GM18907 (cell line): ENCODE results near the gene SPEG.
"Not testable (repeated sequence)": the region's sequence is repeated elsewhere in the genome, so short reads cannot be mapped to it uniquely, and the experiment has no call there.

Source experiments
- ATAC-seq: cut with Tn5 transposase; IDR thresholded peaks from one replicate; pipeline ENCODE4 v1.9.1; 2021; ENCODE audit warnings: mild to moderate bottlenecking, moderate library complexity; ENCODE audit not compliant: unreplicated experiment

SPEG gene

GRCh38 chr2:219404291-219404910 lies 30.2 kb upstream of the SPEG start:
- ATAC-seq, result no peak

DNA sequence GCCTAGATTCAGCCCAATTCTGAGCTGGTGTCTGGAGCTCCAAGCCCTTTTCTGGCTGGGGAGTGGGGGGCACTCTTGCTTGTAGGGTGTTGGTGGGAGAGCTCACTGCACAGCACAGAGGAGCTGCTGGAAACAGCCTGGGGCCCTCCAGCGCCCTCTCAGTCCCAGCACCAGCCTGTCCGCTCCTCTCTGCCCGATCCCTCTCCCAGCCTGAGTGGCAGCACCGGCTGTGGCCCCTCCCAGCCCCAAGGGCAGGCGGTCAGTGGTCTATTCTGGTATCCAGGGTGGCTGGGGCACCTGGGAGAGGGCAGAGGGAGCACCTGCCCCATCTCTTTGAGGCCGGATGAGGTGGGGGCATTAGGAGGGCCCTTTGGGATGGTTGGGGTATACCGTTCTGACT lies 29.7 kb upstream of the SPEG start:
- ATAC-seq, result no peak

- no peak for ATAC-seq
Observed at GRCh38 chr2:219405451-219405850, 29.2 kb upstream of the SPEG start.

- ATAC-seq, result no peak
Observed at GRCh38 chr2:219405958-219406860, 28.4 kb upstream of the SPEG start.

- no peak for ATAC-seq
Observed at GRCh38 chr2:219406861-219407230, 27.8 kb upstream of the SPEG start.

DNA sequence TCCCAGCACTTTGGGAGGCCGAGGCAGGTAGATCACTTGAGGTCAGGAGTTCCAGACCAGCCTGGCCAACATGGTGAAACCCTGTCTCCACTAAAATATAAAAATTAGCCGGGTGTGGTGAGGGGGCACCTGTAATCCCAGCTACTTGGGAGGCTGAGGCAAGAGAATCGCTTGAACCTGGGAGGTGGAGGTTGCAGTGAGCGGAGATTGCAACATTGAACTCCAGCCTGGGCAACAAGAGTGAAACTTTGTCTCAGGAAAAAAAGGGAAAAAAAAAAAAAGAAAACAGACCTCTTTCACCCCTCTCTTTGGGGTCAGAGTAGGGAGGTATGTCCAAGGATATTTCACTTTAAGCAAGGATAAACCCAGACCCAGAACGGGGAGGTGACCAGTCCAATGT lies 27.3 kb upstream of the SPEG start:
- not testable (repeated sequence) for ATAC-seq

DNA sequence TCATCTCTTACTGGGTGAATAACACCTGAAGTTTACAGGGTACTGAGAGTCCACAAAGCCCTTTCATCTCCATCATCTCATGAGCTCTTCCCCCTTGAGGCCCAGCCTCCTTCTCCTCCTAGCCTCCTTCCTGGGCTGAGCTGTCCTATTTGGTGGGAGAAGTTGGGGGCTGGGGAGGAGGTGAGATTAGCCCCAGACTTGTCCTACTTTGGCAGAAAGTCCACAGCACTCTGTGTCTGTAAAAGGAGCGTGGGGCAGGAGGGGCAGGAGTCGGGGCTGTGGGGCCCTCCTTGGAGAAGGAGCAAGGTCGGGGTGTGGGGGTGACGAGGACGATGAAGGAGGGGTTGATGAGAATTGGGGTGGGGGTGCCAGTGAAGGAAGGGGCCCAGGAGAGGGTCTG lies 26.4 kb upstream of the SPEG start:
- ATAC-seq, result no peak

DNA sequence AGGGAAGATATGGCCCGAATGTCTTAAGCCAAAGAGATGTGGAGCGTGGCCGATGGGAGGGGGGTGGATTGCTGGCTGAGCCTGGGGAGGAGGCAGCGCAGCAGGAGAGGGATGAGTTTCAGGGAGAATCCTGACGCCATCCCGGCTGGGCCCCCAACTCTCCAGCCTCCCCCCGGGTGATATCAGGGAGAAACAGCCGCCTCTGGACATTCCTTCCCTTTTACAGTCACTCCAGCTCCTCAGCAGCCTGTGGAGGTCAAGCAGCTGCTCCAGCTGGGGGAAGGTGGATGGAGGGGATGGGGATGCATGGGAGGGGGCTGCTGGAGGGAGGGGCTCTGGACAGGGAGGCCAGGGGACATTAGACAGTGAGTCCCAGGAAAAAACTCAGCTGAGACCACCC lies 26.0 kb upstream of the SPEG start:
- no peak for ATAC-seq

- ATAC-seq, result no peak
Observed at GRCh38 chr2:219409619-219410018, 25.0 kb upstream of the SPEG start.

DNA sequence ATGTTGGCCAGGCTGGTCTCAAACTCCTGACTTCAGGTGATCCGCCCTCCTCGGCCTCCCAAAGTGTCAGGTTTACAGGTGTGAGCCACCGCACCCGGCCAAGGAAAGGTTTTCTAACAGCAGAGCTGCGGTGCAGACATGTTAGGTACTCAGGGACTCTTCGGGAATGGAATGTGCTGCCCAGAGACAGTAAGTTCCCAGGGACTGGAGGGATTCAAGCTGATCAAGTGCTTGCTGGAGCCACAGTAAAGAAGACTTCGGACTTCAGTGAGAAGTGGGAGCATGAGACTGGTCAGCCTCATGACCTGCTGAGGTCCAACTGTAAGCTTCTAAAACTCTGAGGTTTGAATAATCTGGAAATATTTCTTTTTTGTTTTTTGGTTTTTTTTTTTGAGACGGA lies 24.3 kb upstream of the SPEG start:
- ATAC-seq, result no peak

- ATAC-seq, result no peak
Observed at GRCh38 chr2:219414857-219415256, 19.8 kb upstream of the SPEG start.

- no peak for ATAC-seq
Observed at GRCh38 chr2:219415580-219416234, 18.9 kb upstream of the SPEG start.

- ATAC-seq, result no peak
Observed at GRCh38 chr2:219416235-219416602, 18.4 kb upstream of the SPEG start.

- no peak for ATAC-seq
Observed at GRCh38 chr2:219416938-219417337, 17.7 kb upstream of the SPEG start.

DNA sequence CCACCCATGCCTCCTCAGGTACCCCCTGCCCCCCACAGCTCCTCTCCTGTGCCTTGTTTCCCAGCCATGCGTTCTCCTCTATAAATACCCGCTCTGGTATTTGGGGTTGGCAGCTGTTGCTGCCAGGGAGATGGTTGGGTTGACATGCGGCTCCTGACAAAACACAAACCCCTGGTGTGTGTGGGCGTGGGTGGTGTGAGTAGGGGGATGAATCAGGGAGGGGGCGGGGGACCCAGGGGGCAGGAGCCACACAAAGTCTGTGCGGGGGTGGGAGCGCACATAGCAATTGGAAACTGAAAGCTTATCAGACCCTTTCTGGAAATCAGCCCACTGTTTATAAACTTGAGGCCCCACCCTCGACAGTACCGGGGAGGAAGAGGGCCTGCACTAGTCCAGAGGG lies 17.3 kb upstream of the SPEG start:
- no peak for ATAC-seq

- no peak for ATAC-seq
Observed at GRCh38 chr2:219418155-219419011, 16.3 kb upstream of the SPEG start, which contains the start of gene DES. Gene DES (plus strand): TSS chr2:219418377. CDS start chr2:219418463, 86 bp downstream.

DNA sequence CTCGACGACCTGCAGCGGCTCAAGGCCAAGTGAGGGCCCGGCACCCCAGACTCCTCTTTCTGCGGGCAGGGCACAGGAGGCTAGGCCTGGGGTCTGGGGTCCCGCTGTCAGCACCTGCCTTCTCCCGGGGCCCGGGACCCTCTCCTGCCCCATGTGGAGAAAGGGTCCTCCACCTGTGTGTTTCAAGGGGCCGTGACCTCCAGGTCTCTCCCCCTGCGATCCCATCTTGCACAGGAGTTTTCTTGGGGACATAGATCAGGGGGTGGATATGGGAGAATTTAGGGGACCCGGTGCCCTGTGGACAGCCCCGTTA lies 15.7 kb upstream of the SPEG start:
- no peak for ATAC-seq

- no peak for ATAC-seq
Observed at GRCh38 chr2:219419331-219420197, 15.1 kb upstream of the SPEG start.

DNA sequence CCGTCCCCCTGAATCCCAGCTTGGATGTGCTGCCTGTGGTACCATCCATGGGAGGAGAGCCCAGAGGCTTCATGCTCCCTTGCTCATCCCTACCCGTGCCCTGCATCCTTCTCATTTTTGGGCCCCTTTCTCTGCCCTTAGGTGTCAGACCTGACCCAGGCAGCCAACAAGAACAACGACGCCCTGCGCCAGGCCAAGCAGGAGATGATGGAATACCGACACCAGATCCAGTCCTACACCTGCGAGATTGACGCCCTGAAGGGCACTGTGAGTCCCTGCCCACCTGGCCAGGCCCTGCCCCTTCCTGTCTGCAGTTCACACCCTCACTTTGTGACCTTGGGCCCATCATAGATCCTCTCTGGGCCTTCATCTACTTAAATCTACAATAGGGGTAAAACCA lies 14.0 kb upstream of the SPEG start:
- ATAC-seq, result no peak

DNA sequence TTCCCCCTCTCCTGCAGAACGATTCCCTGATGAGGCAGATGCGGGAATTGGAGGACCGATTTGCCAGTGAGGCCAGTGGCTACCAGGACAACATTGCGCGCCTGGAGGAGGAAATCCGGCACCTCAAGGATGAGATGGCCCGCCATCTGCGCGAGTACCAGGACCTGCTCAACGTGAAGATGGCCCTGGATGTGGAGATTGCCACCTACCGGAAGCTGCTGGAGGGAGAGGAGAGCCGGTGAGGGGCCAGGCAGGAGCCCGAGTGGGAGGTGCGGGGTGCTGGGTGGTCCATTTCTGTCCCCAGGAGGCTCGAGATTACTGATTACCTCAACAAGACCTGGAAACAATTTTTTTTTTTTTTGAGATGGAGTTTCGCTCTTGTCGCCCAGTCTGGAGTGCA lies 13.3 kb upstream of the SPEG start:
- no peak for ATAC-seq
